Measurements from ENCODE around the gene FUT7. TPM values are rescaled to one million over a fixed set of nuclear protein-coding genes. Genes with fewer than 3 reads are reported as not detected.
"Not testable (repeated sequence)": the region's sequence is repeated elsewhere in the genome, so short reads cannot be mapped to it uniquely, and the experiment has no call there.

The FUT7 gene
- total RNA-seq, 2 donors from 2014 or later, result 10.0 to 17.8 TPM

GRCh38 chr9:137070201-137070905, 38.5 kb upstream of the FUT7 start, which contains the start of gene SAPCD2:
SAPCD2 (minus strand) TSS chr9:137070557; CDS start chr9:137070460, 97 bp downstream.
- Mint-ChIP-seq H3K4me1 (ENCODE audit: low read depth in 2 of 2) (peaks cover 18 to 19% of the 10 kb centered on the region in 2 donors), H3K27ac (peak within 1 kb of the TSS; percentile 89 to 90), H3K9me3 (no peaks in the 10 kb centered on the region), H3K27me3 (no peaks in the 10 kb centered on the region), H3K4me3 (peak within 1 kb of the TSS; percentile 88), H3K36me3 (no peaks in the 10 kb centered on the region)
- DNase-seq (ENCODE audit: low spot score), result peak; percentile 92
- ATAC-seq, result peak; percentile 93 to 96

DNA sequence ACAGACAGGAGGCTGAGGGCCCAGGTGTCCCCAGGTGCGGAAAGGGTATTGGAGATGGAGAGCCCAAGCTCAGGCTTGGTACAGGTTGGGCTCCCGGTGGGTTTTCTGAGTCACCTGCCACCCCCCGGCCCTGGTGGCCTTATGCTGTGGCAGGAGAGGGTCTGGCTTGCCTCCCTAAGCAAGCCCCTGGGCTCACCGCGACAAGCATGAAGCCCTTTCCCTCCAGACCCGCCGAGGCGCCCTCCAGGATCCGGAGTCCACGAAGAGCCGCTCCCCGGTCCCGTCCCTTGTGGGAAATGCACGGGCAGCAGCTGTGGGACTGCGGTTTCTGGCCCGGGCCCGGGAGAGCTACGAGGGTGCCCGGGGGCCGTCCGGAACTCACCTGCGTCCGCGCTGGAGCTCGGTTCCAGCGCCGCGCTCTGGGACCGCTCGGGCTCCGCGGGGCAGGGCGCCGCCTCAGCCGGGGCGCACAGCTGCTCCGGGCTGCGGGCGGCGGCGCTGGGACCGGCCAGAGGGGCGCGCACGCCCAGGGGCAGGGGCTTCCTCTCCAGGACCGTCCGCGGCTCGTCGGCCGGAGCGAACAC, 37.7 kb upstream of the FUT7 start:
- DNase-seq (ENCODE audit: low spot score) (no peak), ATAC-seq (peak in 1 of 2 donors; percentile 5)
- Mint-ChIP-seq H3K27ac (no peak overlapping the region), H3K4me1 (ENCODE audit: low read depth in 2 of 2) (peaks cover 18 to 19% of the 10 kb centered on the region in 2 donors), H3K4me3 (peak overlapping the region; percentile 48), H3K27me3 (no peaks in the 10 kb centered on the region), H3K9me3 (no peaks in the 10 kb centered on the region), H3K36me3 (no peaks in the 10 kb centered on the region)

- peak overlapping the region; percentile 68 for H3K4me3 Mint-ChIP-seq
- DNase-seq (ENCODE audit: low spot score) (no peak), ATAC-seq (no peak)
- H3K4me1 Mint-ChIP-seq (ENCODE audit: low read depth in 2 of 2), result peaks cover 21 to 23% of the 10 kb centered on the region in 2 donors
- no peaks in the 10 kb centered on the region for H3K27me3 Mint-ChIP-seq
- no peaks in the 10 kb centered on the region for H3K36me3 Mint-ChIP-seq
- H3K9me3 Mint-ChIP-seq, result no peaks in the 10 kb centered on the region
- no peak overlapping the region for H3K27ac Mint-ChIP-seq
These were observed 36.9 kb upstream of the FUT7 start for GRCh38 chr9:137068539-137069507.

DNA sequence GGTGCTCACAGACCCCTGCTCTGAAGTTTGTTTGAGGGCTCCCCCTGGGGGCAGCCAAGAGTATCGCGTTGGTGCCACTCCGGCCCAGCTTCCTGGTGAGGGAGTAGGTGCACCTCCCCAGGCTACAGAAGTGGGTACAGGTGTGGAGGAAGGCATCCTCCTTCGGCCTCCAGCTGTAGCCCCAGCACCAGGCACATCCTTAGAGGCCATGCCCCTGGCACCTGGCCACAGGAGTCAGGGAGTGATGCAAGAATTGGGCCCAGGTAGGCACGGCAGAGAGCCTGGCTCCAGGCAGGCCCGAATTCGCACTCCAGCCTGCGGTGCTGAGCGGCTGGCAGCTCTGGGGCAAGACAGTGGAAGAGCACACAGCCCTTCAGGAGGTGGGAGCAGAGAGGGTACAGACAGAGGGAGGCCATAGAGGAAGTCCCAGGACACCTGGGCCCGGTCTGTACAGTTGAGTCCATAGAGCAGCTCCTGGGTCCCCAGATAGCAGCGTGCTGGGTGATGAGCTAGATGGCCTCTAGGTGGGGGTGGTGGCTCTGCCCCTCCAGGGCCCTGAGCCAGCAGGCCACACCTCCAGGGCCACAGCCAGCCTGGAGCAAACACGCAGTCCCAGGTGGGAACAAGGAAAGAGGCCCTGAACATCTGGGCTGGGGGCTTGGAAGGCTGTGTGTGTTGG, 36.1 kb upstream of the FUT7 start:
- peak; percentile 83 for DNase-seq (ENCODE audit: low spot score)
- peak overlapping the region; percentile 64 to 68 for H3K27ac Mint-ChIP-seq
- peak; percentile 55 to 57 for ATAC-seq
- no peaks in the 10 kb centered on the region for H3K36me3 Mint-ChIP-seq
- H3K9me3 Mint-ChIP-seq, result no peaks in the 10 kb centered on the region
- H3K4me3 Mint-ChIP-seq, result peak overlapping the region; percentile 68
- H3K4me1 Mint-ChIP-seq (ENCODE audit: low read depth in 2 of 2), result peaks cover 18 to 19% of the 10 kb centered on the region in 2 donors
- H3K27me3 Mint-ChIP-seq, result no peaks in the 10 kb centered on the region

DNA sequence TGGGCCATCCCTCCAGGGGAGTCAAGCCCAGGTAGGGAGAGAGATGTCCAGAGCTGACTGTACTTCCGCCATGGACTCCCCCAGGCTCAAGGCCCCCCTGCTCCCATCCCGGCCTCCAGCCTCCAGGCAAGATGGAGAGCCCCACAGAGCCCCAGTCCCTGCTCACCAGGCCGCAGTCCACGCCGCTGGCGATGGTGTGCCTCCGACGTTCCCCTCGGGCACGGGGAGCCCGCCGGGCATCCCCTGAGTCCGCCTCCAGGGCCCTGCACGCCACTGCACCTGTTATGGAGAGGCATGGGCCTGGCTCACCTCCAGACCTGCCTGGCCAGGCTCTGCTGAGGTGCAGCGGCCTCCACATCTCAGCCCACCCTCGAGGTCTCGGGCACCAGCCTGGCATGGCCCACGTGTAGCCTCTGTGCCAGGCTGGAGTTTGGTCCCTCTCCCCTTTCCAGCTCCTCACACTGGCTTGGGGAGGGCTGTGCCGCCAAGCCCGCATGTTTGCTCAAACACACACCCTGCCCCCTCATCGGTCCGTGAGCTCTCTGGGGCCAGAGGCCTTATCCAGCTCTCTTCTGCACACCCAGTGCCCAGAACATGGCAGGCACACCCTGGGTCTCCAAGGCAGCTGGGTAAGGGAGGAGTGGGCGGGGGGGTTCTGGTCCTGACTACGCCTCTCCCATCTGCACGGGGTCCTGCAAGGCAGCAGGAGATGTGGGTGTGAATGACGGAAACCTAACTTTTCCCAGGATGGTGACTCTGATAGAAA, 34.4 kb upstream of the FUT7 start:
- H3K9me3 Mint-ChIP-seq, result no peaks in the 10 kb centered on the region
- no peak for ATAC-seq
- peaks cover 15 to 17% of the 10 kb centered on the region in 2 donors for H3K4me1 Mint-ChIP-seq (ENCODE audit: low read depth in 2 of 2)
- DNase-seq (ENCODE audit: low spot score), result no peak
- H3K4me3 Mint-ChIP-seq, result no peak overlapping the region
- H3K36me3 Mint-ChIP-seq, result no peaks in the 10 kb centered on the region
- no peak overlapping the region for H3K27ac Mint-ChIP-seq
- H3K27me3 Mint-ChIP-seq, result no peaks in the 10 kb centered on the region

DNA sequence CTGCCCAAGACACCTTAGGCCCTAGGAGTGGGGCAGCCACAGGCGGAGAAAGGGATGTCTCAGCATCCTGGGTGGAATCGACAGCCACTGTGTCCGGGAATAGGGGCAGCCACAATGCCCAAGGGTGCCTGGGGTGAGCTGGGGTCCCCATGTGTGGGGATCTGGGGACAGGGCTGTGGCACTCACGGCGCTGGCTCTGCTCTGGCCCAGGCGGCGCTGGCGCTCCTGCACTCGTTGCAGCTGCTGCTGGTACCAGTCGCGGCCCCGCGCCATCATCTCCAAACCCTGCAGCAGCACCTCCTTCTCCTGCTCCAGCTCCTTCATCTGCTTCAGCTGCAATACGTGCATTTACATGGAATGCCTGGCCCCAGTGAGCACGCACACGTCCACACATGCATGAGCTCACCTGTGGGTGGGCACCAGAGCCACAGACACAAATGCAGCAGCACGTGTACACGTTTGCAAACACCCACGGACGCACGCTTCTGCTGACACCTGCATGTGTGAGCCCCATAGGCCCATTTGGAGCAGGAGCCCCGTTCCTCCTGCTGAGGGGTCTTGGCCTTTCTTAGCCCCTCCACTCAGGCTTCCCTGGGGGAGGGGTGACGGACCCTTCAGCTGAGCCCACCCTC, 33.6 kb upstream of the FUT7 start:
- no peak for DNase-seq (ENCODE audit: low spot score)
- Mint-ChIP-seq H3K27ac (no peak overlapping the region), H3K4me1 (ENCODE audit: low read depth in 2 of 2) (peaks cover 10% of the 10 kb centered on the region in 2 donors), H3K9me3 (no peaks in the 10 kb centered on the region), H3K36me3 (no peaks in the 10 kb centered on the region), H3K4me3 (no peak overlapping the region), H3K27me3 (no peaks in the 10 kb centered on the region)
- no peak for ATAC-seq

- Mint-ChIP-seq H3K27ac (no peak overlapping the region), H3K36me3 (no peaks in the 10 kb centered on the region), H3K4me1 (ENCODE audit: low read depth in 2 of 2) (peaks cover 10% of the 10 kb centered on the region in 2 donors), H3K4me3 (no peak overlapping the region), H3K9me3 (no peaks in the 10 kb centered on the region), H3K27me3 (no peaks in the 10 kb centered on the region)
- no peak for DNase-seq (ENCODE audit: low spot score)
- no peak for ATAC-seq
These were observed 32.9 kb upstream of the FUT7 start for GRCh38 chr9:137064880-137065164.

- Mint-ChIP-seq H3K9me3 (no peaks in the 10 kb centered on the region), H3K36me3 (no peaks in the 10 kb centered on the region), H3K4me3 (no peak overlapping the region), H3K4me1 (ENCODE audit: low read depth in 2 of 2) (peaks cover 10% of the 10 kb centered on the region in 2 donors), H3K27ac (no peak overlapping the region), H3K27me3 (no peaks in the 10 kb centered on the region)
- ATAC-seq (peak; percentile 53 to 65), DNase-seq (ENCODE audit: low spot score) (no peak)
These were observed 32.4 kb upstream of the FUT7 start for GRCh38 chr9:137064027-137064879.

- Mint-ChIP-seq H3K4me1 (ENCODE audit: low read depth in 2 of 2) (peaks cover 10% of the 10 kb centered on the region in 2 donors), H3K36me3 (no peaks in the 10 kb centered on the region), H3K27me3 (no peaks in the 10 kb centered on the region), H3K9me3 (no peaks in the 10 kb centered on the region), H3K4me3 (no peak overlapping the region), H3K27ac (no peak overlapping the region)
- ATAC-seq, result no peak
- no peak for DNase-seq (ENCODE audit: low spot score)
These were observed 31.6 kb upstream of the FUT7 start for GRCh38 chr9:137063311-137064026.

- not testable (repeated sequence) for H3K9me3 Mint-ChIP-seq; H3K27me3 Mint-ChIP-seq; H3K27ac Mint-ChIP-seq; H3K4me3 Mint-ChIP-seq; DNase-seq (ENCODE audit: low spot score); H3K36me3 Mint-ChIP-seq; H3K4me1 Mint-ChIP-seq (ENCODE audit: low read depth in 2 of 2); ATAC-seq
These were observed 30.9 kb upstream of the FUT7 start for GRCh38 chr9:137062798-137063197.

GRCh38 chr9:137062384-137062783, 30.5 kb upstream of the FUT7 start:
- no peaks in the 10 kb centered on the region for H3K9me3 Mint-ChIP-seq
- H3K27ac Mint-ChIP-seq, result no peak overlapping the region
- DNase-seq (ENCODE audit: low spot score) (no peak), ATAC-seq (no peak)
- H3K27me3 Mint-ChIP-seq, result no peaks in the 10 kb centered on the region
- H3K4me1 Mint-ChIP-seq (ENCODE audit: low read depth in 2 of 2), result peaks cover 4 to 5% of the 10 kb centered on the region in 2 donors
- no peaks in the 10 kb centered on the region for H3K36me3 Mint-ChIP-seq
- no peak overlapping the region for H3K4me3 Mint-ChIP-seq
